Upper lobe of left lung (tissue), 4 donors: Measurements from ENCODE around the gene HGS.

Source experiments
- CTCF ChIP-seq, 6 experiments: fragments of 450-650 bp in 4 of 6; fragments of 200-600 bp in 2 of 6; sonication (generic) in 2 of 6; IDR thresholded peaks; one replicate each; pipeline ENCODE4 v1.5.1; 2016 to 2019; ENCODE audit warnings: antibody characterized with exemption in 6 of 6
- EP300 ChIP-seq, 4 donors: sonication (generic); formaldehyde crosslinking; IDR thresholded peaks; one replicate each; pipeline ENCODE4 v1.5.1; 2017; ENCODE audit warnings: antibody characterized with exemption in 4 of 4, control low read depth in 2 of 4
- POLR2AphosphoS5 ChIP-seq, 2 donors: sonication (generic); formaldehyde crosslinking; IDR thresholded peaks; one replicate each; pipeline ENCODE4 v1.5.1; 2017; ENCODE audit warnings: antibody characterized with exemption in 2 of 2

- TF ChIP-seq POLR2AphosphoS5 (IDR thresholded peaks at IDR 0.05) (no peak), CTCF (IDR thresholded peaks at IDR 0.05) (no peak), EP300 (IDR thresholded peaks at IDR 0.05) (no peak)
Observed at GRCh38 chr17:81719410-81720266, 35.8 kb downstream of the HGS start.
